Stimulated activated CD4-positive, alpha-beta T cell treated with anti-CD3 and anti-CD28 coated beads, Interleukin-1b, Interleukin-23, amount 100 ng/mL, for 48 hours (primary cell): ENCODE data around the gene PDLIM5.

Source experiments
- DNase-seq: peaks from one replicate; pipeline ENCODE4 v3.0.0-alpha.2; 2020

The PDLIM5 gene

GRCh38 chr4:94430406-94430805 lies 21.3 kb upstream of the PDLIM5 start:
- DNase-seq: no peak

DNA sequence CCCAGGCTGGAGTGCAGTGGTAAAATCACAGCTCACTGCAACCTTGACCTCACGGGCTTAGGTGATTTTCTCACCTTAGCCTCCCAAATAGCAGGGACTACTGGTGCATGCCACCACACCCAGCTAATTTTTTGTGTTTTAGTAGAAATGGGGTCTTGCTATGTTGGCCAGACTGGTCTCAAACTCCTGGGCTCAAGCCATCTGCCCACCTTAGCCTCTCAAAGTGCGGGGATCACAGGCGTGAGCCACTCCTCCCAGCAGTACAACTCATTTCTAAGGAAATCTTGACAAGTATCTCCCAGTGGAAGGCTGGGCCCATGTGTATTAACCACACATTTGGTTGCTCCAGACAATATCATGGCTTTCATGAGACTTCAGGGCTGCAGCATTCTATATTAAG lies 20.4 kb upstream of the PDLIM5 start:
- DNase-seq: no peak

DNA sequence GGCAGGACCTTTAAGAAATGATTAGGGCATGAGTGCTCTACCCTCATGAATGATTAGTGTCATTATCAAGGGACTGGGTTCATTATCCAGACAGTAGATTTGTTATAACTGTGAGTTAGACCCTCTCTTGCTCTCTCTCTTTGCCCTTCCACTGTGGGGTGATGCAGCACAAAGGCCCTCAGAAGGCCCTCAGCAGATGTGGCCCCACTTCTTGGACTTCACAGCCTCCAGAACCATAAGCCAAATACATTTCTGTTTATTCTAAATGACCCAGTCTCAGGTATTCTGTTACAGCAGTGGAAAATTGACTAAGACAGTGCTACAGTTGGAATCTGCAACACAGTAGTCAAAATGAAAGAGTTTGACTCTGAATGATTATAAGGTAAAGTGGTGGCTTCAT lies 17.2 kb upstream of the PDLIM5 start:
- DNase-seq: no peak

- DNase-seq: no peak
Measured at GRCh38 chr4:94435874-94436273, 15.9 kb upstream of the PDLIM5 start.

DNA sequence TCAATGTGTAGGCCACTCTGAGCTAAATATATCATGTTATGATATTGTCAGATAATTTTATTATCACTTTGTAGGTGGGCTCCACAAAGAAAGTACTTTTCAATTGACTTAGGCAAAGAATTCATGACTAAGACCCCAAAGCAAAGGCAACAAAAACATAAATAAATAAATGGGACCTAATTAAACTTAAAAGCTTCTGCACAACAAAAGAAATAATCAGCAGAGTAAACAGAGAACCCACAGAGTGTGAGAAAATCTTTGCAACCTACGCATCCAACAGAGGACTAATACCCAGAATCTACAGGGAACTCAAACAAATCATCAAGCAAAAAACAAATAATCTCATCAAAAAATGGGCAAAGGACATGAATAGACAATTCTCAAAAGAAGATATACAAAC lies 15.2 kb upstream of the PDLIM5 start:
- DNase-seq: no peak

DNA sequence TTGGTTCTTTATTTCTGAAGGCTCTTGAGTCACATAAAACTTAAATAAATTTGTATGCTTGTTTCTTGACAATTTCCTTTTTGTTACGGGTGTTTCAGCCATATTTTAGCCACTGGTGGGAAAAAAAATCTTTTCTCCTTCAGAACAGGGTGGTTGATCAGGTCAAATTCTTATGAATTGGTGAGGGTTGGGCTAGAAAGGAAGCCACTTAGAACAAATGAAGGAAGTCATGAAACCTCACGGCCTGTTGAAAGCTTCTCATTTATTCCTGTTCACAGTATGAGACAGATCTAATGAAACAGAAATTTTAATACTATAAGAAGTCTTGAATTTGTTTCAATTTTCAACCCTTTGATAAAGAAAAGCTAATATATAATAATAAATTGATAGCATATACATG lies 12.1 kb upstream of the PDLIM5 start:
- no peak for DNase-seq

GRCh38 chr4:94441838-94442237 lies 9.9 kb upstream of the PDLIM5 start:
- DNase-seq: no peak

- no peak for DNase-seq
Measured at GRCh38 chr4:94442251-94442650, 9.5 kb upstream of the PDLIM5 start.

DNA sequence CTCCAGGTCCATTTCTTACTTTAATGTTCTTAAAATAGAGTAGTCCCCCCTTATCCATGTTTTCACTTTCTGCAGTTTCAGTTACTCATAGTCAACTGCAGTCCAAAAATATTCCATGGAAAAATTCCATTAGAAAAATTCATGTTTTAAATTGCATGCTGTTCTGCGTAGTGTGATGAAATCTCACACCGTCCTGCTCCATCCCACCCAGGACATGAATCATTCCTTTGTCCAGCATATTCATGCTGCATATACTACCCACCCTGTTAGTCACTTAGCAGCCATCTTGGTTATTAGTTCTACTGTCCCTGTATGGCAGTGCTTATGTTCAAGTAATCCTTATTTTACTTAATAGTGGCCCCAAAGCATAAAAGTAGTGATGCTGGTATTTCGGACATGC lies 5.4 kb upstream of the PDLIM5 start:
- DNase-seq: no peak

GRCh38 chr4:94447754-94448411 lies 3.9 kb upstream of the PDLIM5 start:
- no peak for DNase-seq

DNA sequence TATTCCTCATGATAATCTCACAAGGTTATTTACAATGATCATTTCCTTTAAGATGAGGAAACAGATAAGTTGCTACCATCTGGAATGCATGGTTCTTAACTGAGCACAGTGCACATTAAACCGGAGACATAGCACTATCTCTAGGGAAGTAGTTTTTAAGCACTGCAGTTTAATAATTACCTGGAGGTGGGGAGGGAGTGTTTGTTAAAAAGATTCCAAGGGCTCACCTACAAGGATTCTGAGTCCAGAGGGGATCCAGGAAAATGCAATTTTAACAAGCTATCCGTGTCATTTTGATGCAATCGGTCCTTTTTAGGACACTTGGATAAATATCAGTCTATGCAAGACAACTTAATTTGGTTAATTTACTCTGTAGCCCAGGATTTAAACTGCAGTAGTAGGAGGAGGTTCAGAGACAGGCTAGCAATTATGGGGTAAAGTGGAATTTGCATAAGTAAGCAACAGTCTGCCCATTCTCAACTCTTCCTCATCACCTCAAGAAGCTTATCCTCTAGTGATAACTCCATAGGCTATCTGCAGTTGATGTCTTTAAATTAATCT lies 2.8 kb upstream of the PDLIM5 start:
- no peak for DNase-seq

- DNase-seq: no peak
Measured at GRCh38 chr4:94451051-94451694, 569 bp upstream of the PDLIM5 start.

GRCh38 chr4:94452476-94453371 lies 982 bp downstream of the PDLIM5 start:
- DNase-seq: peak; percentile 3

DNA sequence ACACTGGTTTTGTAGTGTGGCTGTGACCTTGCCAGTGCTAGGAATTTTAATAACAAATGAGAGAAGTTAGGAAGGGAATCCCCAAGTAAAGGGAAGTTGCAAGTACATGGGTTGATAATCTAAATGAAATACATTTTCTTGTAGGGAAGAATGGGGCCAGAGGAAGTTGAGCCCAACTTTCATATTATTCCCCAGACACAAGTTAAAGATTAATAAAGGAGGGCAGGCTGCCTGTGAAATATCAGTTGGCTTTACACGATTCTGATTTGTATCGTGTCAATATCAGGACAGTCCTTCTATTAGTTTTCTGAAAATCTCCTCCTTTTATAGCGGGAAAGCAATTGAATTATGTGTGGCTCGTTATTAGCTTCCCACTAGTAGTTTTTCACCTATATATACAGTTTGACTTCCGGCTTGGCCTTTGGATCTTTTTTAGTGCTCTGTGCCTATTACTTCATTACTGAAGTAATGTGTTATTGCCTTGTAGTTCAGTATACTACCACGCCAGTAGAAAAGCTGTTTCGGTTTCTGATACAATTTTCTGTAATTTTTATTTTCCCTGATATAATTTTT lies 1.7 kb downstream of the PDLIM5 start:
- DNase-seq: no peak

GRCh38 chr4:94454405-94454804 lies 2.7 kb downstream of the PDLIM5 start:
- no peak for DNase-seq

DNA sequence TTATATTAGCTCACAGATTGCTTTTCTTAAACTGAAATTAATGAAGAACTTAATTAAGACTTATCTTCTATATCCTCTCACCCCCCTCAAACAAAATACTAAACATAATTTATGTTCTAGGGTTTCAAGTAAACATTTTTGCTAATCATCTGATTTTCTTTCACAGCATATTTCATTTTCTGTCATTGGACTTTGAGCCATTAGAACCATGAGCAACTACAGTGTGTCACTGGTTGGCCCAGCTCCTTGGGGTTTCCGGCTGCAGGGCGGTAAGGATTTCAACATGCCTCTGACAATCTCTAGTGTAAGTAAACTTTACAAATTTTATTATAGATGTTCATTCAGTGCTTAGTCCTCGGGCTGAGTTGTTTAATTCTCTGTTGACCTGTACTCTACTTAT lies 3.3 kb downstream of the PDLIM5 start:
- DNase-seq: no peak

GRCh38 chr4:94457692-94458106 lies 6.0 kb downstream of the PDLIM5 start:
- no peak for DNase-seq

- no peak for DNase-seq
Measured at GRCh38 chr4:94458682-94459081, 6.9 kb downstream of the PDLIM5 start.

DNA sequence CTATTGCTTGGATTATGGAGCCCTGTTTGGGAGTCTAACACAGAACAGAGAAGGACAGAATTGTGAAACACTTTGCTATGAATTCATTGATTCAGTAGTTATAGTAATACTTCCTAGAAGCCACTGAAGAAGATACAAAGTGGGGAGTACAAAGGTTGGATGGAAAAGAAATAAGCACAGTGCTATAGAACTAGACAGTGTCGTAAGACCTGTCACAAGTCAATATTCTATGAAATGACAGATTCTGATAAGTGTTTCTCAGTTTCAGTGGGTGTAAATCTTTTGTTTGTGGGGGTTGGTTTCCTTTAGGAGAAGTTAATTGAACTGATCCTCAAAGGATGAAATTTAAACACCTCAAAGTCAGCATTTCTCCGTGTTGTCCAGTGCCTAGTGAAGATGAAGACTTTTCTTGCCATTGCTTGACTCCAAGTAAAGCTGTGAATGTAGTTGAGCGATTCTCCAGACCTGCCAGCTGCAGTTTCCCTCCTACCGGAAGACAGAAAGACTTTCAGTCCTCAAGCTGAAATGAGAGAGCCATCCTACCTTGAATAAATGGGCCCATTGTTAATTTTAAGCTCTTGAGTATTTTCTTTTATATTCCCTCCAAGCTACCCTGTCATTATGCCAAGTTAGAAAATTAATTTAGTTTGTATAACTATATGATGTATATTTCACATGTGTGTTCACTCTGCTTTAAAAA lies 7.9 kb downstream of the PDLIM5 start:
- DNase-seq: no peak

DNA sequence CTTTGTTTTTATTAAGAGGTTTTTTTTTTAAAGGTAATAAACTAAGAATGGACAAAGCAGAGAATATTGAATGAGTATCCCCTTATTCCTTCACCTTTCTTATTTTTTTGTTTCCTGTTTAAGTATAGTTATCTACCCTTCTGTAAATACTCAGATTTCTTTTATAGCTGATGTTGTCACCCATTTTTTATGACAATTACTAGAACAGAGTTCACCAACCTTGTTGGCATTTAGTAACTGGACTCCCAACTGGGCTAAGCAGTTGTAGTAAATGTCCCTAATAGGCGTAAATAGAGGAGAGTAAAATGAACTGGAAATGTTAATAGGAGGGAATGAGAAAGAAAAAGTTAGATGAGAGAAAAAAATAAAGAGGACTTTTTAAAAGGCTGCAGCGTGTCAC lies 9.8 kb downstream of the PDLIM5 start:
- no peak for DNase-seq

DNA sequence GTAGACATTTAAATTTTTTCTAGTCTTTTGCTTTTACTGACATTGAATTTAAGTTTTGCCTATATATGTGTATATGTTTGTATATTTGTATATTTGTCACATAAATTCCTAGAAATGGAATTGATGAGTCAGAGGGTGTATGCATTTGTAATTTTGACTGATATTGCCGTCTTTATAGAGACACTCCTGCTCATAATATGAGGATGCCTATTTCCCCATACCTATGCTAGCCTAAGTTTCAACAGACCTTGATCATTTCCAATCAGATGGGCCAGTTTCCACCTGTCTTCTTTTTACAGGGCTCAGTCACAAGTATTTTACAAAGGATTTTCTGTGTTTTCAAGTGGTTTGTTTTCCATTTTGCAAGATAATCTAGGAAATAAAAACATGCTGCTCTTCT lies 10.8 kb downstream of the PDLIM5 start:
- DNase-seq: no peak

DNA sequence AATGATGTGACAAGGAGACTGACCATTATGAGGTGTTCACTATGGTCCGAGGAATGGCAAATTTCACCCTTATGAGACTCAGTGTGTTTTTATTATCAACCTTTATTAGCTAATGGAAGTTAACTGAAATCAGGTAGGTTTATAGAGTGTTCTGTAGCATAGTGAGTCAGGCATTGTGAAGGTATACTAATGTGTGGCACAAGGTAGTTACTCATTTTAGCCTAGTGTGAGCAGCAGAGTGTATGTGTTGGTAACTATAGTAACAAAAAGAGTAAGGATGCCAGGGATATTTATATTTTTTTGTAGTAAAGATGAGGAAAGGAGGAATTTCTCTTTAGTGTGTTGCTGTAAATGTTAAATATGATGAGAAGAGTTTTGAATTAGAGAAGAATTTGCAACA lies 12.0 kb downstream of the PDLIM5 start:
- no peak for DNase-seq

GRCh38 chr4:94466371-94466770 lies 14.6 kb downstream of the PDLIM5 start:
- no peak for DNase-seq
